C4-2B (cell line): ENCODE data around the gene SERINC5.

Source experiments
- ZFX ChIP-seq: fragments of 450-650 bp; IDR thresholded peaks from 2 replicates; pipeline ENCODE4 v1.6.1; 2017
- TF ChIP-seq, protein P1 (sequence below): fragments of 450-650 bp; conservative IDR thresholded peaks from 2 replicates; pipeline ENCODE4 v1.5.1; 2017; ENCODE audit warnings: mild to moderate bottlenecking

GRCh38 chr5:80206282-80206681 lies 49.6 kb downstream of the SERINC5 start:
- TF ChIP-seq, protein P1, sequence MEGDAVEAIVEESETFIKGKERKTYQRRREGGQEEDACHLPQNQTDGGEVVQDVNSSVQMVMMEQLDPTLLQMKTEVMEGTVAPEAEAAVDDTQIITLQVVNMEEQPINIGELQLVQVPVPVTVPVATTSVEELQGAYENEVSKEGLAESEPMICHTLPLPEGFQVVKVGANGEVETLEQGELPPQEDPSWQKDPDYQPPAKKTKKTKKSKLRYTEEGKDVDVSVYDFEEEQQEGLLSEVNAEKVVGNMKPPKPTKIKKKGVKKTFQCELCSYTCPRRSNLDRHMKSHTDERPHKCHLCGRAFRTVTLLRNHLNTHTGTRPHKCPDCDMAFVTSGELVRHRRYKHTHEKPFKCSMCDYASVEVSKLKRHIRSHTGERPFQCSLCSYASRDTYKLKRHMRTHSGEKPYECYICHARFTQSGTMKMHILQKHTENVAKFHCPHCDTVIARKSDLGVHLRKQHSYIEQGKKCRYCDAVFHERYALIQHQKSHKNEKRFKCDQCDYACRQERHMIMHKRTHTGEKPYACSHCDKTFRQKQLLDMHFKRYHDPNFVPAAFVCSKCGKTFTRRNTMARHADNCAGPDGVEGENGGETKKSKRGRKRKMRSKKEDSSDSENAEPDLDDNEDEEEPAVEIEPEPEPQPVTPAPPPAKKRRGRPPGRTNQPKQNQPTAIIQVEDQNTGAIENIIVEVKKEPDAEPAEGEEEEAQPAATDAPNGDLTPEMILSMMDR: no peak
- TF ChIP-seq ZFX: no peak
